ENCODE measurements around the gene PMIS2.

The PMIS2 gene

DNA sequence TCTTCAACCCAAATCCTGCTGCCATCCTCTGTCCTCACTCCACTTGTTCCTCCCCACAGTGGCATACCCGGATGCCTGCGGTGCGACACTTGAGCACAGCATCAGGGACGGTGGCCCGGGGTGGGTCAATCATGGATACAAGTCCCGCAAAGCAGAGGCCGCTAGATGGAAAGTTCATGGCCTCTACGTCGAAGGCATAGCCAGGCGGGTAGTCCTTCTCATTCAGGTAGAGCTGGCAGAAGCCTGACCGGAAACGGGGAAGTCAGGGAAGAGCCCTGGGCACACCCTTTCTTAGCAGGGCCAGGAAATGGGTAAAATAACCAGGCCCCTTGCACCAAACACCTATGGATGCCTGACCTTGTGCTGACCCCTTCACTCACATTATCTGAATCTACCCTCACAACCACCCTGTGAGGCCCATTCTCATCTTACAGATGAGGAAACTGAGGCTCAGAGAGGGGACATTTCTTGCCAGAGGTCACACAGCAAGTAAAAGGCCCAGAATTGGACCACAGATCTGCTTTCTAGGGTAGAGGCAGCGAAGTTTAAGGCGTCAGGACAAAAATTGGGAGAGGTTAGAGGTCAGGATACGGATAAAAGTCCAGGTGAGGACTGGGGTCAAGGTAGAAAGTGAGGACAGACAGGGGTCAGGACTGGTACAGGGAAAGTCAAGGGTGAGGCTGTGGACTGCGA is 29.0 kb upstream of the PMIS2 start:
- no peak for DNase-seq (ENCODE audit: low read depth)
- H3K4me3 ChIP-seq (ENCODE audit: low read depth, low read length): no peak overlapping the region
- no peak for TF ChIP-seq CTCF (IDR thresholded peaks at IDR 0.05; ENCODE audit: low read depth, low read length, missing control alignments)
- in situ Hi-C loops (cut with HindIII; ENCODE audit: low sequenced_read_pairs): no loop called here

- peak overlapping the region; percentile 36 for H3K4me3 ChIP-seq (ENCODE audit: low read depth, low read length)
- no peak for DNase-seq (ENCODE audit: low read depth)
- in situ Hi-C loops (cut with HindIII; ENCODE audit: low sequenced_read_pairs): no loop called here
- TF ChIP-seq CTCF (IDR thresholded peaks at IDR 0.05; ENCODE audit: low read depth, low read length, missing control alignments): no peak
These were observed 28.2 kb upstream of the PMIS2 start for GRCh38 chr19:35557539-35558399.

- peak overlapping the region; percentile 36 for H3K4me3 ChIP-seq (ENCODE audit: low read depth, low read length)
- no peak for TF ChIP-seq CTCF (IDR thresholded peaks at IDR 0.05; ENCODE audit: low read depth, low read length, missing control alignments)
- in situ Hi-C loops (cut with HindIII; ENCODE audit: low sequenced_read_pairs): no loop called here
- no peak for DNase-seq (ENCODE audit: low read depth)
These were observed 27.3 kb upstream of the PMIS2 start for GRCh38 chr19:35558400-35559280.

- no peak for DNase-seq (ENCODE audit: low read depth)
- in situ Hi-C loops (cut with HindIII; ENCODE audit: low sequenced_read_pairs): no loop called here
- no peak for TF ChIP-seq CTCF (IDR thresholded peaks at IDR 0.05; ENCODE audit: low read depth, low read length, missing control alignments)
- H3K4me3 ChIP-seq (ENCODE audit: low read depth, low read length): no peak overlapping the region
These were observed 26.7 kb upstream of the PMIS2 start for GRCh38 chr19:35559281-35559659.

GRCh38 chr19:35559781-35560180 is 26.2 kb upstream of the PMIS2 start:
- no peak for TF ChIP-seq CTCF (IDR thresholded peaks at IDR 0.05; ENCODE audit: low read depth, low read length, missing control alignments)
- DNase-seq (ENCODE audit: low read depth): no peak
- in situ Hi-C loops (cut with HindIII; ENCODE audit: low sequenced_read_pairs): no loop called here
- H3K4me3 ChIP-seq (ENCODE audit: low read depth, low read length): no peak overlapping the region

DNA sequence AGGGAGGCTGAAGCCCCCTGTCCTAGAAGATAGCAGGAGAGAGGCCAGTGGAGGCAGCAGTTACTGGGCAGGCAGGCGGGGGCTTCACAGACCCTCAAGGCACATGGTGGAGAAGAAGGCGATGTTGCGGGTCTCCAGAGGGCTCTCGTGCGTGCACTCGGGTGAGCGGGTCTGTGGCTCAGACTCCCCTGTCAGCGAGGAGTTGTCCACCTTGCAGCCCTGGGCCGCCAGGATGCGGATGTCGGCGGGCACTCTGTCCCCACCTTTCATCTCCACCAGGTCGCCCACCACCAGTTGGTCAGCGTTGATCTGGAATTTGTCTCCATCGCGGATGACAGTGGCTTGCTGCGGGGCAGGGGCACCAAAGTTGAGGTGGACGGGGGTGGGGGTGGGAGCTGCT is 25.7 kb upstream of the PMIS2 start:
- TF ChIP-seq CTCF (IDR thresholded peaks at IDR 0.05; ENCODE audit: low read depth, low read length, missing control alignments): no peak
- in situ Hi-C loops (cut with HindIII; ENCODE audit: low sequenced_read_pairs): no loop called here
- no peak for DNase-seq (ENCODE audit: low read depth)
- H3K4me3 ChIP-seq (ENCODE audit: low read depth, low read length): no peak overlapping the region
